IPS-18a (cell line): Measurements from ENCODE around the gene DNAJC22.
"Not testable (repeated sequence)": the region's sequence is repeated elsewhere in the genome, so short reads cannot be mapped to it uniquely, and the experiment has no call there.

Experiments
- H3K27ac ChIP-seq: one replicate; pipeline ENCODE4 v1.5.1; 2013; ENCODE audit warnings: low read length
- H3K27me3 ChIP-seq: one replicate; pipeline ENCODE4 v1.6.1; 2013; ENCODE audit warnings: mild to moderate bottlenecking, low read length; ENCODE audit not compliant: control insufficient read depth, insufficient read depth
- H3K36me3 ChIP-seq: one replicate; pipeline ENCODE4 v1.6.1; 2013; ENCODE audit warnings: low read depth, low read length; ENCODE audit not compliant: control insufficient read depth
- H3K4me1 ChIP-seq: one replicate; pipeline ENCODE4 v1.6.1; 2013; ENCODE audit warnings: low read depth, low read length; ENCODE audit not compliant: control insufficient read depth
- H3K4me3 ChIP-seq: one replicate; pipeline ENCODE4 v1.5.1; 2013; ENCODE audit warnings: low read length
- H3K9ac ChIP-seq: one replicate; pipeline ENCODE4 v1.6.1; 2013; ENCODE audit warnings: mild to moderate bottlenecking, low read length, moderate library complexity
- H3K9me3 ChIP-seq: one replicate; pipeline ENCODE4 v1.6.1; 2013; ENCODE audit warnings: low read depth, low read length; ENCODE audit not compliant: control insufficient read depth

The DNAJC22 gene

GRCh38 chr12:49346659-49347310 is at the start of gene DNAJC22:
Gene DNAJC22 (plus strand): TSS chr12:49346888. CDS start chr12:49348873, 1,985 bp downstream.
- Histone ChIP-seq H3K9ac (no peak within 1 kb of the TSS), H3K9me3 (no peaks in the 10 kb centered on the region), H3K27me3 (peaks cover 83% of the 10 kb centered on the region), H3K4me3 (peak within 1 kb of the TSS; percentile 57), H3K27ac (no peak within 1 kb of the TSS), H3K4me1 (peaks cover 12% of the 10 kb centered on the region), H3K36me3 (no peaks in the 10 kb centered on the region)

GRCh38 chr12:49297695-49298060 is 49.0 kb upstream of the DNAJC22 start:
- peaks cover 69% of the 10 kb centered on the region for H3K27me3 ChIP-seq
- peak overlapping the region; percentile 48 for H3K4me3 ChIP-seq
- H3K27ac ChIP-seq: no peak overlapping the region
- H3K9me3 ChIP-seq: no peaks in the 10 kb centered on the region
- H3K36me3 ChIP-seq: no peaks in the 10 kb centered on the region
- H3K4me1 ChIP-seq: peaks cover 14% of the 10 kb centered on the region
- no peak overlapping the region for H3K9ac ChIP-seq

- H3K4me3 ChIP-seq: no peak overlapping the region
- no peak overlapping the region for H3K27ac ChIP-seq
- H3K27me3 ChIP-seq: peaks cover 64% of the 10 kb centered on the region
Measured at GRCh38 chr12:49298160-49298559, 48.5 kb upstream of the DNAJC22 start.

GRCh38 chr12:49301760-49302159 is 44.9 kb upstream of the DNAJC22 start:
- H3K4me1 ChIP-seq: peaks cover 4% of the 10 kb centered on the region

More at GRCh38 chr12:49298160-49298559, 48.5 kb upstream of the DNAJC22 start:
- H3K4me1 ChIP-seq: peaks cover 11% of the 10 kb centered on the region
- no peak overlapping the region for H3K9ac ChIP-seq
- no peaks in the 10 kb centered on the region for H3K9me3 ChIP-seq
- no peaks in the 10 kb centered on the region for H3K36me3 ChIP-seq

GRCh38 chr12:49304161-49304560 is 42.5 kb upstream of the DNAJC22 start:
- Histone ChIP-seq H3K36me3 (no peaks in the 10 kb centered on the region), H3K9ac (no peak overlapping the region), H3K9me3 (no peaks in the 10 kb centered on the region), H3K4me1 (no peaks in the 10 kb centered on the region), H3K4me3 (no peak overlapping the region), H3K27ac (no peak overlapping the region), H3K27me3 (peaks cover 5% of the 10 kb centered on the region)

More at GRCh38 chr12:49301760-49302159, 44.9 kb upstream of the DNAJC22 start:
- Histone ChIP-seq H3K9me3 (no peaks in the 10 kb centered on the region), H3K27ac (no peak overlapping the region), H3K9ac (no peak overlapping the region), H3K4me3 (no peak overlapping the region), H3K27me3 (peaks cover 28% of the 10 kb centered on the region), H3K36me3 (no peaks in the 10 kb centered on the region)

GRCh38 chr12:49305762-49306510 is 40.8 kb upstream of the DNAJC22 start:
- H3K4me3 ChIP-seq: no peak overlapping the region
- H3K4me1 ChIP-seq: no peaks in the 10 kb centered on the region
- no peak overlapping the region for H3K27ac ChIP-seq
- peaks cover 5% of the 10 kb centered on the region for H3K27me3 ChIP-seq
- H3K9me3 ChIP-seq: no peaks in the 10 kb centered on the region
- H3K36me3 ChIP-seq: no peaks in the 10 kb centered on the region
- H3K9ac ChIP-seq: no peak overlapping the region

- Histone ChIP-seq H3K9ac (no peak overlapping the region), H3K27me3 (no peaks in the 10 kb centered on the region), H3K9me3 (no peaks in the 10 kb centered on the region), H3K27ac (no peak overlapping the region), H3K4me3 (no peak overlapping the region), H3K36me3 (no peaks in the 10 kb centered on the region), H3K4me1 (no peaks in the 10 kb centered on the region)
Measured at GRCh38 chr12:49309386-49309785, 37.3 kb upstream of the DNAJC22 start.

GRCh38 chr12:49310451-49311000 is 36.2 kb upstream of the DNAJC22 start:
- not testable (repeated sequence) for H3K9me3 ChIP-seq, H3K9ac ChIP-seq, H3K27me3 ChIP-seq, H3K36me3 ChIP-seq, H3K4me3 ChIP-seq, H3K4me1 ChIP-seq, H3K27ac ChIP-seq

- Histone ChIP-seq H3K9me3 (no peaks in the 10 kb centered on the region), H3K4me3 (no peak overlapping the region), H3K36me3 (no peaks in the 10 kb centered on the region), H3K9ac (no peak overlapping the region), H3K27me3 (peaks cover under 1% of the 10 kb centered on the region), H3K27ac (no peak overlapping the region), H3K4me1 (no peaks in the 10 kb centered on the region)
Measured at GRCh38 chr12:49314811-49315210, 31.9 kb upstream of the DNAJC22 start.

GRCh38 chr12:49317118-49317517 is 29.6 kb upstream of the DNAJC22 start:
- not testable (repeated sequence) for H3K4me1 ChIP-seq, H3K4me3 ChIP-seq, H3K27me3 ChIP-seq, H3K9me3 ChIP-seq, H3K27ac ChIP-seq, H3K9ac ChIP-seq, H3K36me3 ChIP-seq

- H3K9me3 ChIP-seq, H3K9ac ChIP-seq, H3K27me3 ChIP-seq, H3K4me1 ChIP-seq, H3K4me3 ChIP-seq, H3K36me3 ChIP-seq, H3K27ac ChIP-seq: not testable (repeated sequence)
Measured at GRCh38 chr12:49320411-49321103, 26.1 kb upstream of the DNAJC22 start.
